Stimulated activated CD4-positive, alpha-beta T cell treated with anti-CD3 and anti-CD28 coated beads, TNF-alpha, amount 100 ng/mL, for 1 hour (primary cell): ENCODE measurements around the gene NOTO.

Experiments
- DNase-seq, 3 donors: peaks; one replicate each; pipeline ENCODE4 v3.0.0-alpha.2; 2020; ENCODE audit warnings: low read depth in 3 of 3, low spot score in 1 of 3

The NOTO gene

GRCh38 chr2:73257021-73257420 lies 54.6 kb downstream of the NOTO start:
- no peak for DNase-seq

- DNase-seq, result no peak
Measured at GRCh38 chr2:73257425-73258125, 55.2 kb downstream of the NOTO start.

- no peak for DNase-seq
Measured at GRCh38 chr2:73258186-73258912, 56.0 kb downstream of the NOTO start.

GRCh38 chr2:73258913-73259215 lies 56.5 kb downstream of the NOTO start:
- no peak for DNase-seq

GRCh38 chr2:73259276-73259675 lies 56.9 kb downstream of the NOTO start:
- no peak for DNase-seq

GRCh38 chr2:73259704-73260337 lies 57.4 kb downstream of the NOTO start:
- no peak for DNase-seq

GRCh38 chr2:73260338-73260984 lies 58.1 kb downstream of the NOTO start:
- no peak for DNase-seq
